ENCODE results near the gene ASMT.
"Not testable (repeated sequence)": the region's sequence is repeated elsewhere in the genome, so short reads cannot be mapped to it uniquely, and the experiment has no call there.

ASMT gene

DNA sequence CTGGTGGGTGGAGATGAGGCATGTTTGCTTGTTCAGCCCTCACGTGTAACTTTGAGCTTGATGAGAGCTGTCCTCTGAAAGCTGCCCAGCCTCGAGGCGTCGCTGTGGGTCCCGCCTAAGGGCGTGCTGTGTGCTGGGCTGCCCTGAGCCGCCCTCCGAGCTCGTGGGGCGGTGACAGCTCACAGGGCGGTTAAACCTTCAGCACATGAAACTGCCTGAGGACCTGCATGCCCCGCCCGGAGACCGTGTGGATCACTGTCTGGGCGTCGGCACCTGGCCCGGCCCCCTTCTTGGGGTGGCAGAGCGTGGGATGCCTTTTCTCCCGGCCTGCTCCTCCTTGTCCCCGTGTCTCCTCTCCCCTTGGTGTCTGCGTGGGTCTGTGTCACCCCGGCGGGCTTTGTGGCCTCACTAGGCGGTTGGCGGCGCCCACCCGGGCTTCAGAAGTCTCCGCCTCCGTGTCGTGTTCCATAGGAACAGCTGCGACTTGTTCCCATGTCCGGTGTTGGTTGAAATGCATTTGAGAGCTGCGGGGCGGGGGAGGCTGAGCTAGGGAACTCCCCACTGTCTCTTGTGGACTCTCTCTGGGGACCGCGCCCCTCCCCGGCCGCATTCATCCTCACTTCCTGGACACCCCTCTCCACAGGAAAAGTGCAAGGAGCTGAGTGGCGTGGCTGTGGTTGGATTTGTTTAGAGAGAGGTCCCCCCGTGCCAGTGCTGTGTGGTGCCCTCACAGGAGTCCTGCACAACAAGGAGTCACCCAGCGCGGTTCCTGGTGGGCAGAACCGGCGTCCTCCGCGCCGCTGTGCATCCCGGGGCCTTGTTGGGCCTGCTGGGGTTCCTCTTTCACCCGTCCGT, 16.6 kb upstream of the ASMT start:
- DNase-seq (ENCODE audit: low read depth in 2 of 2): no peak

- DNase-seq (ENCODE audit: low read depth in 2 of 2): no peak
Measured at GRCh38 chrX:1598876-1599790, 15.7 kb upstream of the ASMT start.

- DNase-seq (ENCODE audit: low read depth in 2 of 2): no peak
Measured at GRCh38 chrX:1599791-1600405, 15.0 kb upstream of the ASMT start.

DNA sequence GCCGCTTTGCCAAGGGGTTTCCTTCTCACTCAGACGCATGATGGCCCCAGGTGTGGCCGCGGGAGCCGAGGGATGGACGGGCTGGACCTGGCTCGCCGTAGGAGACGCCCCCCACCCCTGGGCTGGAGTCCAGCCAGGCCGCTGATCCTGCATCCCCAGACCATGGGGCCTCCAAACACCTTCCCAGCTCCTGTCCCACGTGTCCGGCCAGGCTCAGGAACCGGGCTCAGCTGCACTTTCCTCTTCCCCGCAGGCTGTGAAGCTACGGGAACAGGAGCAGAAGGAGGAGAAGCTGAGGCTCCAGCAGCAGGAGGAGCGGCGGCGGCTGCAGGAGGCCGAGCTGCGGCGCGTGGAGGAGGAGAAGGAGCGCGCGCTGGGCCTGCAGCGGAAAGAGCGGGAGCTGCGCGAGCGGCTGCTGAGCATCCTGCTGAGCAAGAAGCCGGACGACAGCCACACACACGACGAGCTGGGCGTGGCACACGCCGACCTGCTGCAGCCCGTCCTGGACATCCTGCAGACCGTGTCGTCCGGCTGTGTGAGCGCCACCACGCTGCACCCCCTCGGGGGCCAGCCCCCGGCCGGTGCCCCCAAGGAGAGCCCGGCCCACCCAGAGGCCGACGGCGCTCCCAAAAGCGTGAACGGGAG, 14.3 kb upstream of the ASMT start:
- DNase-seq (ENCODE audit: low read depth in 2 of 2): no peak

- no peak for DNase-seq (ENCODE audit: low read depth in 2 of 2)
Measured at GRCh38 chrX:1601051-1601767, 13.7 kb upstream of the ASMT start.

DNA sequence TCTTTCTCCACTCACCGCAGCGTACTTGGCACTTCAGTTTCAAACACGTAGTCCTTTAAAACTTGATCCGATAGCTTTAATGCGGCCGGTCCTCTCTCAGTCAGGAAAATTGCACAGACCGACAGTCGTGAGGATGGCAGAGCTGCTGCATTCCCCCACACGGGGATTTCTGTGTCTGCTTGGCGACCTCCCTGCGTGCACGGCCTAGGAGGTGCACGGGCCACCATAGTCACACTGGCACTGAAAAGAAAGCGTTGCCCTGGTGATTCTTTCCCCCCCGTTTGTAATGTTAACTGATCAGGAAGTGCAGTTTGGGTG, 13.1 kb upstream of the ASMT start:
- DNase-seq (ENCODE audit: low read depth in 2 of 2): no peak

GRCh38 chrX:1602299-1602698, 12.6 kb upstream of the ASMT start:
- no peak for DNase-seq (ENCODE audit: low read depth in 2 of 2)

- DNase-seq (ENCODE audit: low read depth in 2 of 2): no peak
Measured at GRCh38 chrX:1606496-1606895, 8.4 kb upstream of the ASMT start.

- no peak for DNase-seq (ENCODE audit: low read depth in 2 of 2)
Measured at GRCh38 chrX:1609311-1609710, 5.5 kb upstream of the ASMT start.

DNA sequence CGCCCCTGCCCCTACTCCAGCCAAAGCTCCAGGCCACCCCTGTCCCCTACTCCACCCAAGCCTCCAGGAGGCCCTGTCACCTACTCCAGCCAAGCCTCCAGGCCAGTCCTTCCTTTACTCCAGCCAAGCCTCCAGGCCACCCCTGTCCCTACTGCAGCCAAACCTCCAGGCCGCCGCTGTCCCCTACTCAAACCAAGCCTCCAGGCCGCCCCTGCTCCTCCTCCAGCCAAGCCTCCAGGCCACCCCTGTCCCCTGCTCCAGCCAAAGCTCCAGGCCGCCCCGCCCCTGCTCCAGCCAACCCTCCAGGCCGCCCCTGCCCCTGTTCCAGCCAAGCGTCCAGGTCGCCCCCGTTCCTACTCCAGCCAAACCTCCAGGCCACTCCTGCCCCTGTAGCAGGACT, 5.1 kb upstream of the ASMT start:
- no peak for DNase-seq (ENCODE audit: low read depth in 2 of 2)

DNA sequence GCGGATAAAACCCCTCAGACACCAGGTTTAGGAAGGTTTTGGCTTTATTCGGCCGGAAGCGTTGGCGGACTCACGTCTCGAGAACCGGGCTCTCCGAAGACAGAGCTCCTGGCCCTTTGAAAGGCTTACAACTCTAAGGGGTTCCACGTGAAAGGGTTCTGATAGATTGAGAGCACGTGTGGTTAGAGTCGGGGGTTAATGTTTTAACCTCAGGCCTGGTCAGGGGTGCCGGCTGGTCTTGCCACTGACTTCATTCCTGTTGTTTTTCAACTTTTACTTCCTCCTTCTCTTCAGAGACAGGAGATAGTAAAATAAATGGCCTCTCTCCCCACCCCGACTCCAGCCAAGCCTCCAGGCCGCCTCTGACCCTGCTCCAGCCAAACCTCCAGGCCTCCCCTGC, 4.7 kb upstream of the ASMT start:
- DNase-seq (ENCODE audit: low read depth in 2 of 2): no peak

- DNase-seq (ENCODE audit: low read depth in 2 of 2): no peak
Measured at GRCh38 chrX:1610736-1611135, 4.1 kb upstream of the ASMT start.

GRCh38 chrX:1612641-1613286, 2.1 kb upstream of the ASMT start:
- DNase-seq (ENCODE audit: low read depth in 2 of 2): no peak

- DNase-seq (ENCODE audit: low read depth in 2 of 2): no peak
Measured at GRCh38 chrX:1618689-1619088, 3.8 kb downstream of the ASMT start.

DNA sequence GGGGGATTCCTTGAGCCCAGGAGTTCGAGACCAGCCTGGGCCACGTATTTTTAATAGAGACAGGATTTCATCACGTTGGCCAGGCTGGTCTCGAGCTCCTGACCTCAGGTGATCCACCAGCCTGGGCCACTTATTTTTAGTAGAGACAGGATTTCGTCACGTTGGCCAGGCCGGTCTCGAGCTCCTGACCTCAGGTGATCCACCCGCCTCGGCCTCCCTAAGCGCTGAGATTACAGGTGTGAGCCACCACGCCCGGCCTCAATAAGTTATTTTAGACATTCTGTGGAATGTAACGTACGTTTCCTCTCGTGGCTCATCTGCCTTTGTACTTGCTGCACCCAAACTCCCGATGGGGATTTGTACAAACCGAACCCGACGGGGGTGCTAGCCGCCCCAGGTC, 8.8 kb downstream of the ASMT start:
- DNase-seq (ENCODE audit: low read depth in 2 of 2): no peak

- not testable (repeated sequence) for DNase-seq (ENCODE audit: low read depth in 2 of 2)
Measured at GRCh38 chrX:1624158-1624860, 9.4 kb downstream of the ASMT start.

DNA sequence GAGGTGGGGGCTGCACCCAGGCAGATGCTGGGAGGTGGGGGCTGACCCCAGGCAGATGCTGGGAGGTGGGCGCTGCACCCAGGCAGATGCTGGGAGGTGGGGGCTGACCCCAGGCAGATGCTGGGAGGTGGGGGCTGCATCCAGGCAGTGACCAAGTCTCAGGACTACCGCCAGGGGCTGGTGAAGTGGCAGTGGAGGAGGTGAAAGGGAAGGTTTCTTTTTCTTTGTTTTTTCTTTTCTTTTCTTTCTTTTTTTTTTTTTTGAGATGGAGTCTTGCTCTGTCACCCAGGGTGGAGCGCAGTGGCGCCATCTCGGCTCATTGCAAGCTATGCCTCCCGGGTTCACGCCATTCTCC, 10.0 kb downstream of the ASMT start:
- DNase-seq (ENCODE audit: low read depth in 2 of 2): not testable (repeated sequence)

DNA sequence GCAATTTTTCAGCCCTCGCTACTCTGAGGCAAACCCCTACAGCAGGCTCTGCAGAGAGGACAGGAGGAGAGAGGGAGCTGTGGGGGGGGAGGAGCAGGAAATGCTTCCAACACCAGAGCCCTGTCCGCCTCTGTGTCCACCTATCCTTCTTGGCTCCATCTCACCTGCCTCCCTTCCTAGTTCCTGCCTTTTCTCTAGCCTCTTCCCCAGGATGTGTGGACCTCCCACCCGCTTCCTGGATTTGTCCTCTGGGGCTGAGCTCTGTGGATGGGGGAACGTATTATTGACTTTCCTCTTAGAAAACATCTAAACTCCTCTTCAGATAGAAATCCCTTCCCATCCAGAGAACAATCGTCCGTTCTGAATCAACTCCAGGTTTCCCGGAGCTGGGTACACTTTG, 14.4 kb downstream of the ASMT start:
- no peak for DNase-seq (ENCODE audit: low read depth in 2 of 2)

DNA sequence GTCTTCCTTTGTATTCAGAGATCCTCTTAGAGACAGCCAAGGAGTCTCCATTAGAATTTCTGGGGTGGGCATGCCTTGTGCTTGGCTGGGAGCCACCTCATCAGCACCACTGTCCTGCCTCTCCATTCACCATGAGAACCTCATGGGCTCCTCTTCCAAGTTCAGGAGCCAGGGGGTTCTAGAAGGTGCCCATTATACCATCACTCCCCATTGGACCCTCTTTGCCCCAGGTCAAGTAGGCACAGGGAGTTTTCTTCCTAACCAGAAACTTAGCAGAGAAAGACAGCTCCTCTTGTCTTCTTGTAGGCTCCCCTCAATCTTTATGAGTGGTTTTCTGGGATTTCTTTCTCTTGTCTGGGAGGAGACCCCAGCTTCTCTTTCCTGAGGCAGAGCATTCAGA, 31.1 kb downstream of the ASMT start:
- no peak for DNase-seq (ENCODE audit: low read depth in 2 of 2)

DNA sequence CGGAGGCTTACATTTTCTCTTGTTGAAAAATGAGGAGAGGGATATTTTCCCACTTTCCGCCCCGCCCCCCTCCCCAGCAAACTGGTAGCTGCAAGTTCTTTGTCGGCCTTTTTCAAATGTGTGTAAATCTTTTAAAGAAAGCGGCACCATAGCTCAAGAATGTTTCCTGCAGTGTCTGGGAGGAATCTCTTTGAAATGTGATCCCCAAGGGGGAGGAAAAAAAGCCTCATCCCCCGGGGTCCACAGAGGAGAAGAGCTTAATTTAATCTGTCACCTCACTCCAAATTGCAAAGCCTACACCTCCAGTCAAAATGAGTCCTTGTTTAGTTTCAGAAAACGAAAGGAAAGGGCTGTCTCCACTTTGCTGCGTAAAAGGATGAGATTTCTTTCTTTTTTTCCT, 34.8 kb downstream of the ASMT start:
- no peak for DNase-seq (ENCODE audit: low read depth in 2 of 2)

Measured in fibroblast of skin of left quadriceps (primary cell).